ENCODE data around the gene TNFRSF17.

Gene TNFRSF17

DNA sequence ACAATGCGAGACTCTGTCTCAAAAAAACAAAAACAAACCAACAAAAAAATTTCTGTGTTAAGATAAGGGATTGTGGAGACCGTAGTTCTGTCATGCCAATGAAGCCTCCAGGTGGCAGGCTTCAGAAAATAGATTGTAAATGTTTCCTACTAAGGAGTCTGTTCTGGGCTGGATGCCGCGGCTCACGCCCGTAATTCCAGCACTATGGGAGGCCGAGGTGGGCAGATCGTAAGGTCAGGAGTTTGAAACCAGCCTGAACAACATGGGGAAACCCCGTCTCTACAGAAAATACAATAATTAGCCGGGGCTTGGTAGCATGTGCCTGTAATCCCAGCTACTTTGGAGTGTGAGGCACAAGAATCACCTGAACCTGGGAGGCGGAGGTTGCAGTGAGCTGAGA lies 7.1 kb downstream of the TNFRSF17 start:
- no peak for DNase-seq

DNA sequence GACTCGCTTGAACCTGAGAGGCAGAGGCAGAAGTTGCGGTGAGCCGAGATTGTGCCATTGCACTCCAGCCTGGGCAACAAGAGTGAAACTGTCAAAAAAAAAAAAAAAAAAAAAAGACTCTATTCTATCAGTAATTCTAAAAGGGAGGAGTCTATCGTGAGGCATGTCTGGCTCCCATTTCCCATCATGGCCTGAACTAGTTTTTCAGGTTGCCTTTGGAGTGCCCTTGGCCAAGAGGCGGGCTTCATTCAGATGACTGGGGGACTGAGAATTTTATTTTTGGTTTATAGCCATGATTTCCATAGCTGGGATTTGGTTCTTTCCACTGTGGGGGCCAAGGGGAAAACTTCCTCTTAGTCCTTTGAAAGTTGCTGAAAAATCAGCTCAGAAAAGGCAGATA lies 8.1 kb downstream of the TNFRSF17 start:
- no peak for DNase-seq

DNA sequence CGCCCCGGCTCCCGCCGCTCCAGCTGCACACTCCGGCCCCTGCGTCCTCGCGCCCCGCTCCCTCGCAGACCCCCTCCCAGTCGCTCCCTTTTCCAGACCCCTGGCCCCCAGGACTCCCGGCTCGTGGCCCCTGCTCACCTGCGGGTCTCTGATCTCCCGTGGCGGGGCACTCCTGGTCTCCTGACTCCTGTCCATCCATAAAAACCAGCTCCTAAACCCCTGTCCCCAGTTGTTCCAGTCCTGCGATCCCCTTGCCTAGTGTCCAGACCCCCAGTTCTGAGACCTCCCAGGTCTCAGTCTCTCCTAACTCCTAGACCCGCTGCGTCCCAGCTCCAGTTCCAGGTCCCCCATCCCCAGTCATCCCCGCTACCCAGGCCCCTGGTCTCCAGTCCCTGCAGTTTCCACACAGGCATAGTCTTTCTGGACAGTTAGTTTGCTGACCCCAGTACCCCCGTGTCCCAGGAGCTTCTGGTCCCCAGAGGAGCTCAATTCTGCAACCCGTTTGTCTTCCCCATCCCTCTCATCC lies 11.9 kb downstream of the TNFRSF17 start:
- no peak for DNase-seq

DNA sequence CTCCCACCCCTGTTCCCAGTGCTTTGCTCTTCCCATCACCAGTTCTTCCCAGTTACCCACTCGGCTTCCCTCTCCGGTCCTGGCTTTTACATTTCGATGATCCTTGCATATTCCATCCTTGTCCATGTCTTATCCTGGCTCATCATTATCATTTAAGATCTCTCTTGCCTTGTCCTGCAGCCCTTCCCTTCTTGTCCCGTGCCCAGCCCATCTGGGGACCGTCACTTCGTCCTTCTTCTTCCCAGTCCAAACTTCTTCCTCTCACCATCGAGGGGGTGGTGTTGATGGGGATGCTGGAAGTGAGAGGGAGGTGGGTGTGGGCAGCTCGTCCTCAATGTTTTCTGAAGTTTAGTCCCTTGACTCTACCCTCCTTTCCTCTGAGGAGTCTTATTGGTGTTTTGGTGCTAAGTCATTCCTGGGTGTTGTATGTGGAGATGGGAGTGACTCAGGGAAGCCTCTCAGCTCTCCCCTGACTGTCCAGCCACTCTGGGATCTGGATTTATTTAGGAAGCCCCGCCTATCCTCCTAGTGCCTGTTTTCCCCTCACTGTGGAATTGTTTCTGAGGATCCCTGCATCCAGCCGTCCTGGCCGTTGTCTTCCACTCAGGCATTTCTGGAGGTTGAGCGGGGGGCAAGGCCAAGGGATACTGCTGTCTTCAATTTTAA lies 12.5 kb downstream of the TNFRSF17 start:
- DNase-seq = no peak

GRCh38 chr16:11978080-11978479 lies 13.1 kb downstream of the TNFRSF17 start:
- no peak for DNase-seq

- no peak for DNase-seq
Measured at GRCh38 chr16:11979013-11979672, 14.1 kb downstream of the TNFRSF17 start.

GRCh38 chr16:11980136-11980844 lies 15.3 kb downstream of the TNFRSF17 start:
- no peak for DNase-seq

DNA sequence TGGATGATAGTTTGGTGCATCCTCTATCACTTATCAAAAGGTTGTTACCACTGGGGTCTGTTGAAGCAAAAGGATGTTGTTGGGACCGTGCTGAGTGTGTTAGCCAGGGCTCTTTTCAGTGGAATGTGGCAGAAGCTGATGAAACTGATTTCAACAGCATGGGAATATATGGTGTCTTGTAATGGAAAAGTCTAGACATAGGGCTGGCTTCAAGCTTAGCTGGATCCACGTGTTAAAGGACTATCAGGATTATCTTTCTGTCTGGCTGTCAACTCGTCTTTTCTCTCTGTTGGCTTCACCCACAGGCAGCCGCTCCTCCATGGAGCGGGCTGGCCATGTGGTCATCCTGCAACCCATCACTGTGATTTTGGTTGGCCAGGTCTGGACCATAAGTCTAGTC lies 20.2 kb downstream of the TNFRSF17 start:
- no peak for DNase-seq

DNA sequence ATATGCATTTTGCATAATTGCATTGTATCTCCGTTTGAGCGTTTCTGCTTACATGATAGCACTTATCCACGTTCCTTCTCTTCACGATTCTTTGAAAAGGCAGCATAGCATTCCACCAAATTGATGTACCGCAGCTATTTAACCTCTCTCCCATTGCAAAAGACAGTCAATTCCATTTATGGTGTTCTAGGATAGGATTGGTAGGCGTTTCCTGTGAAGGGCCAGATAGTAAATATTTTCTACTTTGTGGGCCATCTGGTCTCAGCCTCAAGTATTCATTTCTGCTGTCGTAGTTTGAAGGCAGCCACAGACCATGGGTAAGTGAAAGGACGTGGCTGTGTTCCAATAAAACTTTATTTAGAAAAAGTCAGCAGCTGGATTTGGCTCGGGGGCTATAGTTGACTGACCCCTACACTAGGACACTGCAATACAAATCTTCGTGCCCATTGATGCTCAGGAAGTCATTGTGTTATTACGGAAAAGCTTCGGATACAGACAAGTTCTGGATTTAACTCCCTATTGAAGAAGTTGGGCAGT lies 21.6 kb downstream of the TNFRSF17 start:
- DNase-seq = no peak

- DNase-seq = no peak
Measured at GRCh38 chr16:11988258-11988978, 23.4 kb downstream of the TNFRSF17 start.

DNA sequence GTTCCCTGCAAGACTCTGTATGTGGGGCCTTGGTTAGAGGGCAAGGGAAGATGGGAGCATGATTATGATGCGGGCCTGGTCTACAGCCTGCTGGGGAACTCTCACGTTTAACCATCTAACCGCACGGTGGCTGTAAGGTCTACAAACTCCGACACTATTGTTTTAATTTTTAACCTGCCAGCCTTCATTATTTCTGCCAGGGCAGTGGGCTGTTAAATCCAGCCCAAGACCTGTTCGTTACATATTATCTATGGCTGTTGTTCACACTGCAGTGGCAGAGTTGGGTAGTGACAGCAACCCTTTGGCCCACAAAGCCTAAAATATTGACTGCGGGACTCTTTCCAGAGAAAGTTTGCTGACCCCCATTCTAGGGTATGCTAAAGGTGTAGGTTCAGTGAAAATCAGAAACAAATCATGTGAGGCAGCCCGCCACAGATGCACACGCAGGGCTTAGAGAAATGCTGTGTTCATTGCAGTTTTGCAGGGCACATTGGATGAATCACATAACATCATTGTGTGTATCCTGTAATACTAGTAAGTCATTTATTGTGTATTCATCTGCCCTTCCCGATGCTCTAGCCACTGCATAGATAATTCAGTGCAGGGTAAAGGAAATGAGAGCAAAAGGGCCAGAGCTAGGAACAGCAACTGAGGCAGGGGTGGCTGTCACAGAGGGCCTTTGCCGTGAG lies 25.8 kb downstream of the TNFRSF17 start:
- DNase-seq = no peak

DNA sequence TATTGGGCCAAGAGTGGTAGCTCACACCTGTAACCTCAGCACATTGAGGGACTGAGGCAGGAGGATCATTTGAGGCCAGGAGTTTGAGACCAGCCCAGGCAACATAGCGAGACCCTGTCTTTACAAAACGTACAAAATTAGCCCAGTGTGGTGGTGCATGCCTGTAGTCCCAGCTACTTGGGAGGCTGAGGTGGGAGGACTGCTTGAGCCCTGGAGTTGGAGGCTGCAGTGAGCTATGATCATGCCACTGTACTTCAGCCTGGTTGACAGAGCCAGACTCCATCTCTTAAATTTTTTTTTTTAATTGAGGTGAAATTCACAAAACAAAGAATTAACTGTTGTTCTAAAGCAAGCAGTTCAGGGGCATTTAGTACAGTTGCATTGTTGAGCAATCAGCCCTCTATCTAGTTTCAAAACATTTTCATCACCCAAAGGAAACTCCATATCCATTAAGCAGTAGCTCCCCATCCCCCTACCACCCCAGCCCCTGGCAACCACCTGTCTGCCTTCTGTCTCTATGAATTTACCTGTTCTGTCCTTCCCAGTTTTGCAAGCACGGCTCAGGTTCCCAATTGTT lies 27.1 kb downstream of the TNFRSF17 start:
- DNase-seq = no peak

DNA sequence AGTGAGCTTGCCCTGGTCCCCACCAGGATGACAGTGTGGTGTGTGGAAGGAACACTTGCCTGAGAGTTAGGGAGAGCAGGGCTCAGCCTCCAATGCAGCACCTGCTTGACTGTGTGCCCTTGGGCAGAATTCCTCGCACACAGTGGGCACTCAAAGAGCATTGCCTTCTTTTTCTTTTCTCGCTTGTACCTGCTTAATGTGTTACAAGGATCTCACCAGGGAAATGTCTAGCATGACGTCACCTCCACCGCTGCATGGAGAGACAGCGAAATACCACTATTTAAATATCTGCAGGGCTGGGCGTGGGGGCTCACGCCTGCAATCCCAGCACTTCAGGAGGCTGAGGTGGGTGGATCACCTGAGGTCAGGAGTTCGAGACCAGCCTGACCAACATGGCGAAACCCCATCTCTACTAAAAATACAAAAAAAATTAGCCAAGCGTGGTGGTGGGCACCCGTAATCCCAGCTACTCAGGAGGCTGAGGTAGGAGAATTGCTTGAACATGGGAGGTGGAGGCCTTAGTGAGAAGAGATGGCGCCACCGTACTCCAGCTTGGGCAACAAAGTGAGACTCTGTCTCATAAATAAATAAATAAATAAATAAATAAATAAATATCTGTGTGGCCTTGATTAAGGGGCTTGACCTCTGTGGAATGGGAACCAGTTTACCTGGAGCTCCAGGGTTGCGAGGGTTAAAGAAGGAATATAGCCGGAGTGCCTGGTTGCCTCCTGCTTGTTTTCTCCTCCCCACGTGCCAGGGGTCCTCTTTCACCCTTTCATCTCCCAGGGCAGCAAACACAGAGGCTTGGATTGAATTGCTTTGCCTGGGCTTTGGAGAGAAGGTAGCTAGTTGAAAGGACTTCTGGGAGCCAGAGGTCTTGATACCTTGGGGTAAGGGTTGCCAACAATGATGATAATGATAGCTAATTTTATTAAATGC lies 27.8 kb downstream of the TNFRSF17 start:
- DNase-seq = no peak

DNA sequence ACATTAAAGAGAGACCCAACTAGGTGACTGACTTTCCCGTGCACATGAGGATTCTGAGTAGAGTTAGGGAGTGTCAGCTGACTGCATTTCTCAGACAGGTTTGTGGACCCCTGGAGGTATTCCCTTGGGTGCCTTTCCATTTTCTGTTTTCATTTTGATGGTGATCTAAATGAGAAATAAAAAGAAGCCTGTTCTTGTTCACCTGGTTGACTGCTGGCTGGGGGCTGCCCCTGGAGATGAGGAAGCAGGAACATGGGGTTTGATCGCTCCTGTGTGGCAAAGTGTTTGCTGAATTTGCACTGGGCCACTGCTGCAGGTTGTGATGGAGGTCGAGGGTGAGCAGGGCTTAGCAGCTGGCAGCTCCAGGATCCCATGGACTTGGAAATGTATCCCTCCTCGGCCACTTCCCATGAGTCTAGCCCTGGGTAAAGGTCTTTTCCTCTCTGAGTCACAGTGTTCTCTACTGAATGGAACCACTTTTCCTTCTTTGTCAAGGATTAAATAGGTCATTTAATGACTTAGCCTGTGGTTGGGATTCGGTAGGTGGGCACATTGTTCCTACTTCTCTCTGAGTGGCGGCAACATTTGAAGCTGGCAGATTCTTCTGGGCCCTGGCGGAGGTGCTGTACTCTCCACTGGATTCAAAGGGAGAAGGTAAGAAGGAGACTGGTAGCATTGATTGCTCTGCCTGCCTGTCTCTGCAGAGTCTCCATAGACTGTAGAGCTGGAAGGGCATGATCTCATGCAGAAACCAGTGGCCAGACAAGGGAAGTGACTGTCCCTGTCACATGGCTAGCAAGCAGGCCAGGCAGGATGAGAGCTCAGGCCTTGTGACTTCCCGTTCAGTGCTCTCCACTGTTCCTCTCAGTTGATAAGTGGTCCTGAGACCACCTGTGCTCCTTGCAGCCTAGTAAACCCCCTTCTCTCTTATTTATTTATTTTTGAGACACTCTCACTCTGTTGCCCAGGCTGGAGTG lies 29.4 kb downstream of the TNFRSF17 start:
- DNase-seq = no peak

GRCh38 chr16:11996433-11997330 lies 31.7 kb downstream of the TNFRSF17 start:
- DNase-seq = no peak

- DNase-seq = no peak
Measured at GRCh38 chr16:12000032-12000431, 35.0 kb downstream of the TNFRSF17 start.

GRCh38 chr16:12002447-12003006 lies 37.5 kb downstream of the TNFRSF17 start:
- DNase-seq = no peak

DNA sequence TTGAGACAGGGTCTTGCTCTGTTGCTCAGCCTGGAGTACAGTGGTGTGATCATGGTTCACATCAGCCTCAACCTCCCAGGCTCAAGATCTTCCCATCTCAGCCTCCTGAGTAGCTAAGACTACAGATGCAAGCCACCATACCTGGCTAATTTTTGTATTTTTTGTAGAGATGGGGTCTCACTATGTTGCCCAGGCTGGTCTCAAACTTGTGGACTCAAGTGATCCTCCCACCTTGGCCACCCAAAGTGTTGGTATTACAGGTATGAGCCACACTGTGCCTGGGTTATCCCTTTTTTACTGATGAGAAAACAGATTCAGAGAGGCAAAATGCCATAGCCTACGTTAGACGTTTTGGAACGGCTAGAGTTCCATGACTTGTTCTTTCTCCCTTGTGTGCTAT lies 41.6 kb downstream of the TNFRSF17 start:
- DNase-seq = no peak

All from T-helper 9 cell (primary cell).